NCI-H2171 treated with DMSO at 0.1 percent for 48 hours (cell line): ENCODE data around the gene TMOD4.

Source experiments
- DNase-seq: peaks from one replicate; lab custom pipeline; 2025; lab: John Stamatoyannopoulos, UW

TMOD4 gene

GRCh38 chr1:151175041-151175741 lies 590 bp downstream of the TMOD4 start:
- DNase-seq = no peak

- no peak for DNase-seq
Observed at GRCh38 chr1:151171190-151171589, 4.6 kb downstream of the TMOD4 start.

GRCh38 chr1:151167116-151167515 lies 8.7 kb downstream of the TMOD4 start:
- DNase-seq = no peak

- DNase-seq = no peak
Observed at GRCh38 chr1:151166505-151166956, 9.2 kb downstream of the TMOD4 start.

- DNase-seq = peak; percentile 99
Observed at GRCh38 chr1:151165738-151166504, 9.9 kb downstream of the TMOD4 start, which contains the start of the genes LYSMD1 and SCNM1. Gene LYSMD1 (minus strand): TSS chr1:151165902. CDS start chr1:151165258, 644 bp downstream. Gene SCNM1 (plus strand): TSS chr1:151166144. CDS start chr1:151166153, 9 bp downstream.

- peak; percentile 92 for DNase-seq
Observed at GRCh38 chr1:151165281-151165737, 10.5 kb downstream of the TMOD4 start.

- DNase-seq = no peak
Observed at GRCh38 chr1:151164732-151165280, 11.0 kb downstream of the TMOD4 start.

GRCh38 chr1:151159373-151159772 lies 16.4 kb downstream of the TMOD4 start:
- peak; percentile 35 for DNase-seq

GRCh38 chr1:151158751-151159251 lies 17.0 kb downstream of the TMOD4 start:
- no peak for DNase-seq

- no peak for DNase-seq
Observed at GRCh38 chr1:151158326-151158725, 17.5 kb downstream of the TMOD4 start.

GRCh38 chr1:151157067-151157531 lies 18.7 kb downstream of the TMOD4 start:
- DNase-seq = no peak

- no peak for DNase-seq
Observed at GRCh38 chr1:151156515-151156819, 19.3 kb downstream of the TMOD4 start, which contains the start of gene TNFAIP8L2. Gene TNFAIP8L2 (plus strand): TSS chr1:151156649. CDS start chr1:151158698, 2,049 bp downstream.

GRCh38 chr1:151147665-151148064 lies 28.1 kb downstream of the TMOD4 start:
- no peak for DNase-seq

GRCh38 chr1:151147132-151147503 lies 28.7 kb downstream of the TMOD4 start:
- DNase-seq = no peak

- DNase-seq = peak; percentile 82
Observed at GRCh38 chr1:151146412-151147131, 29.2 kb downstream of the TMOD4 start, which contains the start of gene SEMA6C. Gene SEMA6C (minus strand): TSS chr1:151146631. CDS start chr1:151142621, 4,010 bp downstream.

- no peak for DNase-seq
Observed at GRCh38 chr1:151146072-151146411, 29.7 kb downstream of the TMOD4 start.

- no peak for DNase-seq
Observed at GRCh38 chr1:151145304-151146071, 30.3 kb downstream of the TMOD4 start.

- DNase-seq = no peak
Observed at GRCh38 chr1:151144474-151145303, 31.1 kb downstream of the TMOD4 start.

GRCh38 chr1:151143986-151144385 lies 31.8 kb downstream of the TMOD4 start:
- no peak for DNase-seq

GRCh38 chr1:151143057-151143435 lies 32.7 kb downstream of the TMOD4 start:
- no peak for DNase-seq
